SKM-1 (cell line): ENCODE measurements around the gene WDR35.
"Not testable (repeated sequence)": the region's sequence is repeated elsewhere in the genome, so short reads cannot be mapped to it uniquely, and the experiment has no call there.

Experiments
- DNase-seq: peaks from one replicate; lab custom pipeline; 2025; ENCODE audit not compliant: unreplicated experiment; lab: John Stamatoyannopoulos, UW

WDR35 gene

GRCh38 chr2:19895535-19895934 is 94.4 kb downstream of the WDR35 start:
- DNase-seq = no peak

DNA sequence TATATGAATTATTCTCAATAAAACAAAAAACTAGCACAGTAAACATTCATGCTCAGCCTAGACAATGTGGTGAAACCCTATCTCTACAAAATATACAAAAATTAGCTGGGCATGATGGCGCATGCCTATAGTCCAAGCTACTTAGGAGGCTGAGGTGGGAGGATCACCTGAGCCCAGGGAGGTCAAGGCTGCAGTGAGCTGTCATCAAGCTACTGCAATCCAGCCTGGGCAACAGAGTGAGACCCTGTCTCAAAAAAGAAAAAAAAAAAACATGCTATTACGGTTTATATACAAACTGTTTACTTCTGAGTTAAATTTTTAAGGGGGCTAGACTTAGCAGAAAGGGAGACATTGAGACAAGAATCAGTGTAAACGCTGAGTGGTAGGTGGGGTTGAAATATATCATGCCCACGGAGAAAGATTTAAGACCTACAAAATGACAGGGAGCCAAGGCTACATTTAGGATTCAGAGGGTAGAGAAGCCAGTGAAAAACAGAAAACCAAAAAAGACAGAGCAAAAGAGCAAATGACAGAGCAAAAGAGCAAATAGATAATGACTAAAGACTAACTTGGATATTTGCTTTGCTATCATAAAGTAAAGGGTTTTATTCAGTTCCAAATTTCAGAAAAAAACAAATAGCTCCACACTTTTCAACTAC is 95.6 kb downstream of the WDR35 start:
- no peak for DNase-seq

GRCh38 chr2:19893520-19894133 is 96.3 kb downstream of the WDR35 start:
- DNase-seq = no peak

- DNase-seq = peak; percentile 91
Measured at GRCh38 chr2:19891971-19892370, 97.9 kb downstream of the WDR35 start.

- DNase-seq = no peak
Measured at GRCh38 chr2:19890104-19890503, 99.8 kb downstream of the WDR35 start.

- no peak for DNase-seq
Measured at GRCh38 chr2:19888831-19889230, 101.1 kb downstream of the WDR35 start.

DNA sequence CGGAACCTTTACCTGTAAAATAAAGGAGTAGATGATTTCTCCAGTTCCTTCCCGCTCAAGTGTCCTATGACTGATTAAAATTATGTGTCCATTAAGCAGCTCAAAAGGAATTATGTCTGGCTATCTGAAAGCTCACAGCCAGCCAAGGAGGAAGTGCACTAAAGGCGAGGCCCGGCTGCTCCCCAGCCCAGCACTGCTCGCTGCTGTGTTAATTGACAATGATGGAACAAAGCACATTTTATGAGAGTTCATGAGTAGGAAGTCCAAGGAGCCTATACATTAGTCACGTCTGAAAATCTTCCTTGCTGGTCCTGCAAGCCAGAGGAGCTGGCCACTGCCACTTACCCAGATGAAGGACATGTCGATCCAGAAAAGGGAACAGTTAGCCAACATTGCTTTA is 102.4 kb downstream of the WDR35 start:
- no peak for DNase-seq

GRCh38 chr2:19886261-19886660 is 103.6 kb downstream of the WDR35 start:
- no peak for DNase-seq

DNA sequence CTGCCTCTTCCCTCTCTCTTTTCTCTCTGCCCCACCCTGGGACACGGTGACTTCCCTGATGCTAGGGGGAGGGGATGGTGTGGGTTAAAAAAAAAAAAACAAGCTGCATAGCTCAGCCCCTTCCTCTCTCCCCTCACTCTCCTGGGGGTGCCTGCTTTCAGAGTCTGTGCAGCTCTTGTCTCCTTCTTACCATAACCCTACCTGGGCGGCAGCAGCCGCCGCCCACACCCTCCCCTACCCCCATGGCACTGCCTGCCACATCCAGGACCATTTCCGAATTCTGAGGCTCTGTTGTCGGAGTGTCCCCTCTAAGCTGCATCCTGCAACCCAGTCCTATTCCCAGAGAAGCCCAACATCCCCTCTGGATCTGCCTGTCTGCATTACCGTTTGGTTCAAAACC is 104.1 kb downstream of the WDR35 start:
- DNase-seq = no peak

DNA sequence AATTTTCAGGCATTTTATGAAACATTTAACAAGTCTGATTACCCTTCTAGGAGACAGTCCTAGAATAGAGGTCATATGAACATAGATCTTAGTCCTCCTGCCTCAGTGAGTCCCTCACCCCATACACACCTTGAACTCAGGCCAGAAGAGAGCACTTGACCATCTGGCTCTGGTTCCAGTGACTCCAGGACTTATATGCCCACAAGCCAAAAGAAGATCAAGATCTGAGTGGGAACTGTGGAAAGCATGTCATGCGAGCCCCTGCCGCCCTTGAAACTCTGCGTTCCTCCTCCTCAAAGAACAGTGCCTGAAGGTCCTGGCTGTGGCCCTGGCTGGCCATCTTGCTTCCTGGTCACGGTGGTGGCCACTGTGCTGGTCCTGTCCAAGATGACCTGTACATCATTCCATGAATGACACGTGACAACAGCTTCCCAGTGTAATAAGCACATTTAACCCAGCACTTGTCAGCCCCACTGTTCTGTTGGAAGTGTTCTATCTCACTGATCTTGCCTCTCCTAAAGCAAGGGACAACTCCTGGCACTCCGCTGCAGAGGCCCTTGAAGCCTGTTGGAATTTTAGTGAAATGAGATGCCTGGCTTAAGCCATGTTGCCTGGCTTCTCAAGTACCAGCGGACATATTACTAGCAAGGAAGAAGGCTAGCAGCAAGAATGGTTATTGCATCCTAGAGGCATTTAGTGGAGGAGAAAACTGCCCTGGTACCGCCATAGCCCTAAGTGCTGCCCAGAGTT is 105.8 kb downstream of the WDR35 start:
- DNase-seq = no peak

DNA sequence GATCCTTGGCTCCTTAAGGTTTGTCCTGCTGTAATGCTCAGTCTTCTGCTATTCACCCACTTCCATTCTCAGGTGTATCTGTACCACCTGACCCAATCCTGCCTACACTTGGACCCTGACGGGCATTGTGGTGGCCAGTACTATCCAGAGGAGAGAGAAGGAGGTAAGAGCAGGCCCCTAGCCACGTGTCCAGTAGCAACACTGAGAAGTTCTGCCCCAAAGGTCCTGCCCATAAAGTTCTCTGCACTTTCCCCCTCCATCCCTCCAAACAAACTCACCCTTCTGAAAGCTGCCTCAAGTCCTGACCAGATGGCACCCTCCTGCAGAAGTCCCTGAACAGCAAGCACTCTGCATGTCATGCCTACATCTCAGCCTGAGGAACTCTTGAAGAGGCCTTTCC is 106.4 kb downstream of the WDR35 start:
- DNase-seq = no peak

DNA sequence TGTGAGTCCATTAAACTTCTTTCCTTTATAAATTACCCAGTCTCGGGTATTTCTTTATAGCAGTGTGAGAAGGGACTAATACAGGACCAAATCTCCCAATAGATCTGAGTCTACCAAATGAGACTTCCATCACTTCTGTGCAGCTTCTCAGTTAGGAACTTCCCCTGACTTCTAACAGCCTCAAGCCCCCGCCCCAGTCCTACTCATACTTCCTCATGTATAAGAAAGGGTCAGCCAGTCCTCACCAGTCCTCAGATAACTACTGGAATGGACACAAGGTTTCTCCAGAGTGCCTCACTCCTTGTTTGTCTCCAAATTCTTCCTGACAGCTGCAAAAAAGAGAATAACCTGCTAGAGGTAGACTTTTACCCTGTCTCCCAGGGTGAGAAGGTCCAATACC is 107.6 kb downstream of the WDR35 start:
- no peak for DNase-seq

DNA sequence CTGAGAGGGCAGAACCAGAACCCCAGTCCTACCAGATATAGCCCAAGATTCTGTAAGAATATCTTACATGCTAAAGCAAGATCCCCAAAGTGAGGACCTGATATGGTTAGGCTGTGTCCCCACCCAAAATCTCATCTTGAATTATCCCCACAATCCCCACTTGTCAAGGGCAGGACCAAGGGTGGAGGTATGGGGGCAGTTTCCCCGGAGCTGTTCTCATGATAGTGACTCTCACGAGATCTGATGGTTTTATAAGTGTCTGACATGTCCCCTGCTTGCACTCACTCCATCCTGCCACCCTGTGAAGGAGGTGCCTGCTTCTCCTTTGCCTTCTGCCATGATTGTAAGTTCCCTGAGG is 108.0 kb downstream of the WDR35 start:
- DNase-seq = no peak

DNA sequence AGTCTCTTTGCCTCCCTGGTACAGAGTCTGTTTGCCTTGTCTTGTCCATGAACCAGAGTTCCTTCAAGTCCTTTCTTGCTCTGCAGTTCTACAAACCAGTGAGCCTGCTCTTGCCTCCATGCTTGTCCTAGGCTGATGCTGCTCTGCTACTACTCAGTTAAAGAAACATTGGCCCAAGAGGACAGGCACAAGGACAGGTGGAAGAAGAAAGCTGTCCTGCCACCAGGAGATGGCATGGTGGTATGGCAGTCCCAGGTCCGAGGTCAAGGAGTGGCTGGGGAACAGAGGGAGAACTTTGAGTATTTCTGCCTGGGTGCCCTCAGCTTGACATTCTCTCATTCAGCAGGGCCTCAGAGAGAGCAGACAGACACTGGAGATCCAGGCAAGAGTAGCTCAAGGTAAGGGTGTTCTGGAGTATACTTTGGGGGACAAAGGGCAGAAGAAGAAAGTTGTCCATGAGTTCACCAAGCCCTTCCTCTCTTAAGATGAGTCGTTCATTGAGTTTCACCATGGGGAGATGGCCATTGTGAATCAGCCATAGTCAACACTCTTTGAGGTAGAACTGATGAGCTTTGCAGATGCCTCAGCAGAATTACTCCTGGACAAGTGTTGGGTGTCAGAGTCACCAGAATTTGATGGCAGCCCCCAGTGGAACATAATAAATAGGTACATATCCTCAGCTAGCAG is 108.5 kb downstream of the WDR35 start:
- no peak for DNase-seq

DNA sequence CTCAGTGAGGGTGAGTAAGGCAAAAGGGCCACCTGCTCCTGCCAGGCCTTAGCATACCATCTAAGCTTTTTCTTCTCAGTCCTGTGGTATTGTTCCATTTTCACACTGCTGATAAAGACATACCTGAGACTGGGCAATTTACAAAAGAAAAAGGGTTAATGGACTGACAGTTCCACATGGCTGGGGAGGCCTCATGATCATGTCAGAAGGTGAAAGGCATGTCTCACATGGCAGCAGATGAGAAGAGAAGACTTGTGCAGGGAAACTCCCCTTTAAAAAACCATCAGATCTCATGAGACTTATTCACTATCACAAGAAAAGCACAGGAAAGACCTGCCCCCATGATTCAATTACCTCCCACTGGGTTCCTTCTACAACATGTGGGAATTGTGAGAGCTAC is 109.7 kb downstream of the WDR35 start:
- not testable (repeated sequence) for DNase-seq

- DNase-seq = no peak
Measured at GRCh38 chr2:19879120-19879519, 110.8 kb downstream of the WDR35 start.

GRCh38 chr2:19878268-19879046 is 111.4 kb downstream of the WDR35 start:
- DNase-seq = no peak

- no peak for DNase-seq
Measured at GRCh38 chr2:19876751-19877150, 113.2 kb downstream of the WDR35 start.

- no peak for DNase-seq
Measured at GRCh38 chr2:19875280-19875679, 114.6 kb downstream of the WDR35 start.

GRCh38 chr2:19874726-19875125 is 115.2 kb downstream of the WDR35 start:
- no peak for DNase-seq

DNA sequence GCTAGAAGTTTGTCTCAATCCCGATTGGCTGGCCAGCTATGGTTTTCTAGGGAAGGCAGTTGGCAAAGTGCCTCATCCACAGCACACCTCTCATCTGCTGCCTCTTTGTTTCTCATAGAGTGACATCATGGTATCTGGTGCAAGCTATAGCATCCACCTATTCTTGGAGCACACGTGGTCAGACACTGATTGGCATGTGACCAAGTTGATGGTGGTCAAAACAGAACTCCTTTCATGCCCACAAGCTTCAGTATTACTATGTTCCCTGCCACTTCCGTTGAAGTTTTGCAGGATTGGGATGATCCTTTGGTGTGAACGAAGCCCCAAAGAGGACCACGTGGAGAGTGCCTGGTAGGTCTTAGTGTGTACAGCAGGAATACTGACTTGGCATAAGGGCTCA is 116.9 kb downstream of the WDR35 start:
- DNase-seq = no peak
